Measurements from ENCODE around the gene NUP42.

The NUP42 gene

DNA sequence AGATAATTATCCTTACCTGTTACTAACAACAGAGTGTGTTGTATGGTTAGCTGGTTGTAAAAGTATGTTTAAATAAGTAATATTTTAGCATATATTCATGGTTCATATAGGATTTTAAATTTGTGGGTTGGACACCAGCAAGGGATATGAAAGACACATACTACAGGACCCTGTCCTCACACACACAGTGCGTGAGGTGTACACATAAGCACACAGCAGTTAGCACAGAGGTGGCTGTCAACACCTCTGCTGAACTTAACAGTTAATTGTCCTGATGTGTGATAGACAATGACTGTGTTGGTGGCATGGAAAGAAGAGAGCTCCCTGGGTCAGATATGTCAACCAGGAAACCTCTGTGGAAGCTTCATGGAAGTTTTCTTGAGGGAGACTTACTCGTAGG, 23.3 kb upstream of the NUP42 start:
- TF ChIP-seq POLR2AphosphoS5 (IDR thresholded peaks at IDR 0.05; ENCODE audit: low read depth, low read length): no peak
- no peak for TF ChIP-seq REST (IDR thresholded peaks at IDR 0.05; ENCODE audit: insufficient read depth in 1 of 2, low read depth in 2 of 2, low read length in 2 of 2)
- no peak for TF ChIP-seq TAF1 (IDR thresholded peaks at IDR 0.05; ENCODE audit: borderline replicate concordance, insufficient read depth, low read length)
- TF ChIP-seq SIN3A (IDR thresholded peaks at IDR 0.05; ENCODE audit: borderline replicate concordance, insufficient read depth, low read length): no peak
- no peak for TF ChIP-seq FOXP2 (optimal IDR thresholded peaks at IDR 0.05; ENCODE audit: borderline replicate concordance, extremely low read depth, extremely low read length, insufficient read depth)

DNA sequence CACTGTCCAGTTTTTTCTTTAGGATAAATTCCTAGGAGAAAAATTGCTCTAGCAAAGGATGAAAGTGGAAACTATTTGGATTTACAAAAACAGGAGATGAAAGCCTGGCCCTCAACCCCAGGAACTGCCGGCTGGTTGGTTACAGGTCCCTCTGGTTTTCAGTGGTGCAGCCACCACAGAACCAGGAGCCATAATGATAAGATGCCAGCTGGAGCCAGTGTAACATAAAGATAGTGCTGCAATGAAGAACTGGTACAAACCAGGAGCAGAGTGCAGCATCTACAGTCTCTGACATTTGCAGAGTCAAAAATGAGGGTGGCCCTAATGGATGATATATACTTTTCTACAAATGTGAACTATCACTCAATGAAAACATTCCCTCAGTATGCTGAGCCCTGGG, 20.4 kb upstream of the NUP42 start:
- TF ChIP-seq REST (IDR thresholded peaks at IDR 0.05; ENCODE audit: insufficient read depth in 1 of 2, low read depth in 2 of 2, low read length in 2 of 2): no peak

DNA sequence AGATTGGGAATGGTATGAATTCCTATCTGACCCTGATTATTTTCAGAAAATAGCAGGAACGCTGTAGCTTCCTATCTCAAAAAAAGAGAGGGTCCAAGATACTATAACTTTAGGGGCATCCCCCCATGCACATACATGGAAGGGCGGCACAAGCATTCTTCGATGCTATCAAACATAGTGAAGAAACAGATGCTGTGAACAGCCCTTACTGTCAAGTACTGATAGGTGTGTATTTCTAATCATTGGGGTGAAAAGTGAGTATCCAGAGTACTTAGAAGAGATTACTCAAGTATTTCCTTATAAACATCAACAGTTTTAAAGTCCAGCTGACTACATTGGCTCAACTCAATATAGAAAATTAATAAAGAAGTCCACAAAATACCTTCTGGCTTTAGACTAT, 17.0 kb upstream of the NUP42 start:
- no peak for TF ChIP-seq FOXP2 (optimal IDR thresholded peaks at IDR 0.05; ENCODE audit: borderline replicate concordance, extremely low read depth, extremely low read length, insufficient read depth)

DNA sequence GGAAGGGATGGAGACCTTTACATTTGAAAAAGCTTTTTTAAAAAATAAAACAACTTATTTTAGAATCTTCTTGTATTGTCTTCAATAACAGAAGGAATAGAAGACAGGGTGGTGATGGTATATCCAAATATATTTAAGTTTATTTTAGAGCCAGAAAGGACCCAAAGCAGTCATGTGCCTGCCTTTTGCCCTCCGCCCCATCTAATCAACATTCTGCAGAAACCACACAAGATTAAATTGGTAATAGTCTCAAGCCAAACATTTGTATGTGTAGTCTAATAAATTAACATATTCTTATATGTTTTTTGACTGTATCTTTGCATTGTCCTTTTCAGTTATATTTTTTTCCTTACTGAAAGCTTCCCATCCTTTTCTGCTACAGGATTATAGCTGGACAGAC, 16.5 kb upstream of the NUP42 start:
- TF ChIP-seq TAF1 (IDR thresholded peaks at IDR 0.05; ENCODE audit: borderline replicate concordance, insufficient read depth, low read length): no peak
- TF ChIP-seq POLR2AphosphoS5 (IDR thresholded peaks at IDR 0.05; ENCODE audit: low read depth, low read length): no peak
- no peak for TF ChIP-seq REST (IDR thresholded peaks at IDR 0.05; ENCODE audit: insufficient read depth in 1 of 2, low read depth in 2 of 2, low read length in 2 of 2)
- TF ChIP-seq FOXP2 (optimal IDR thresholded peaks at IDR 0.05; ENCODE audit: borderline replicate concordance, extremely low read depth, extremely low read length, insufficient read depth): no peak
- no peak for TF ChIP-seq SIN3A (IDR thresholded peaks at IDR 0.05; ENCODE audit: borderline replicate concordance, insufficient read depth, low read length)

GRCh38 chr7:23167691-23168090, 14.2 kb upstream of the NUP42 start:
- TF ChIP-seq TAF1 (IDR thresholded peaks at IDR 0.05; ENCODE audit: borderline replicate concordance, insufficient read depth, low read length): no peak
- no peak for TF ChIP-seq REST (IDR thresholded peaks at IDR 0.05; ENCODE audit: insufficient read depth in 1 of 2, low read depth in 2 of 2, low read length in 2 of 2)
- TF ChIP-seq POLR2AphosphoS5 (IDR thresholded peaks at IDR 0.05; ENCODE audit: low read depth, low read length): no peak
